ENCODE measurements around the gene ECE2. TPM values are rescaled to one million over a fixed set of nuclear protein-coding genes. Genes with fewer than 3 reads are reported as not detected.

ECE2 gene
- total RNA-seq, 1 experiment from 2014 or later, result not detected

DNA sequence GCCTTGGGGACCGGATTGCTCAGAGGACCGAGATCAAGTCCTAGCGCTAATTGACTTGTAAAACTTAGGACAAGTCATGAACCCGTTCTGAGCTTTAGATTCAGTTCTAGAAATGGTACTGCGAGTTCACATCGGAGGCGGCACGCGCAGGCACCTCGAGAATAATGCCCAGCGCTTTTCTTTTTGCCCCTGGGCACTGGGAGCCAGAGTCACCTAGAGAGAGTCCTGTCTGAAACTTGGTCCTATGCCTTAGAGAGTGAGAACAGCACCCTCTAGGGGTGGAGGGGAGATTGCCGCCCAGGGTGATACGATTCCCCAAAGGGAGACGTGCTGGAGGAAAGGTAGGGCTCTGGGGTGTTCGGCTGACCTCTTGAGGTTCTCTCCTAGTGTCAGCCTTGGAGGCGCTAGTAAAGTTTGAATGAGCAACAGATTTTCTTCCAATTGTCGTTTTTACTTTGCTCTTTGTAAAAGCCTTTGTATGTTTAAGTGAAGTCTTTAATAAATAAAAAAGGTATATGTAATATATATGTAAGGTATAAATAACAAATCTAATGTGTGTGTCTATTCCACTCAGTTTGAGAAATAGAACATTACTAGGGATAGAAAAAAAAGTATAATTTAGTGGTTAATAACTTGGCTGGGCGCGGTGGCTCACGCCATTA is 25.5 kb upstream of the ECE2 start:
- BruUV-seq (replicated peaks), result no TSS peak
- H3K9ac ChIP-seq (ENCODE audit: low read length), result peak overlapping the region; percentile 98

DNA sequence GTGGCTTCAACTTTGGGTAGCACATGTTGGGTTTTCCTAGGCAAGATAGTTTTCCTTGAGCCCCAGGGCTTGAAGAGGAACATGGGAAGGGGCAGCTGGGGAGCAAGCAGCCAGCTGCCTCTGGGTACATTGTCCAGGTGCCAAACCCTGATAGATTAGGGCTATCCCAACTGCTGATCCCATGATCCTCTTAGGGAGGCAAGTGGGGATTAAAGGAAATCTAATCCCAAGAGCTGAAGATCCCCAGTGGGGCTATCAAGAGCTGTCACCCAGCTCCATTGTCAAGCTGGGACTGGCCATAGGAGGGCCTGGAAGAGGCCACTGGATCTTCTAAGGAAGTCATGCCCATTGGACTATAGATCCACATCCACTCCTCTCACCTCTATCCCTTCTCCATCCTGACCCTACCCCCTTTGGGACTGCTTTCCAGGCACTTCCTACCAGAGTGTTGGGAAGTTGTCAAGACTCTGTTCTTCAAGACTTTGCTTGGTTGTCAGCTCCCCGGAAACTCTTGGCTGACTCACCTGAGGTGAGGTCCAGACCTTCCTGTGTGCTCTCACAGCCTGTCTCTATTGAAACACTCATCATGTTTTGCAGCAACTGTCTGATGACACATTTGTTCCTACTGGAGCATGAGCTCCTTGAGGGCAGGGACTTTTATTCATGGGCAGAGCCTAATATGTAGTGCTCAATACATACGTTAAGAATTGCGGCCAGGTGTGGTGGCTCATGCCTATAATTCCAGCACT is 20.4 kb upstream of the ECE2 start:
- Histone ChIP-seq H3K4me3 (ENCODE audit: low read length) (no peak overlapping the region), H4K20me1 (ENCODE audit: low read length) (peaks cover 12% of the 10 kb centered on the region; the same call in 1 of the 2 replicates), H3K27ac (ENCODE audit: low read length) (no peak overlapping the region), H3F3A (ENCODE audit: low read length, unreplicated experiment) (no peaks in the 10 kb centered on the region), H3K79me2 (ENCODE audit: low read length) (peaks cover 30% of the 10 kb centered on the region), H3K9me2 (replicated peaks; ENCODE audit: low read length) (no peaks in the 10 kb centered on the region), H3K9me3 (ENCODE audit: low read length) (no peaks in the 10 kb centered on the region), H3K27me3 (ENCODE audit: low read length) (no peaks in the 10 kb centered on the region), H3K4me2 (ENCODE audit: low read length) (no peak overlapping the region), H3K4me1 (ENCODE audit: insufficient read depth, low read length) (peaks cover 11% of the 10 kb centered on the region), H3K9ac (ENCODE audit: low read length) (no peak overlapping the region), H3K36me3 (ENCODE audit: low read depth, low read length) (no peaks in the 10 kb centered on the region), H2AFZ (ENCODE audit: low read length) (no peak overlapping the region)
- TF ChIP-seq EZH2phosphoT487 (IDR thresholded peaks at IDR 0.05; ENCODE audit: borderline replicate concordance, low read length) (no peak), EZH2 (IDR thresholded peaks at IDR 0.05; ENCODE audit: low read length, unreplicated experiment) (no peak)
- TF ChIP-seq, protein P1, sequence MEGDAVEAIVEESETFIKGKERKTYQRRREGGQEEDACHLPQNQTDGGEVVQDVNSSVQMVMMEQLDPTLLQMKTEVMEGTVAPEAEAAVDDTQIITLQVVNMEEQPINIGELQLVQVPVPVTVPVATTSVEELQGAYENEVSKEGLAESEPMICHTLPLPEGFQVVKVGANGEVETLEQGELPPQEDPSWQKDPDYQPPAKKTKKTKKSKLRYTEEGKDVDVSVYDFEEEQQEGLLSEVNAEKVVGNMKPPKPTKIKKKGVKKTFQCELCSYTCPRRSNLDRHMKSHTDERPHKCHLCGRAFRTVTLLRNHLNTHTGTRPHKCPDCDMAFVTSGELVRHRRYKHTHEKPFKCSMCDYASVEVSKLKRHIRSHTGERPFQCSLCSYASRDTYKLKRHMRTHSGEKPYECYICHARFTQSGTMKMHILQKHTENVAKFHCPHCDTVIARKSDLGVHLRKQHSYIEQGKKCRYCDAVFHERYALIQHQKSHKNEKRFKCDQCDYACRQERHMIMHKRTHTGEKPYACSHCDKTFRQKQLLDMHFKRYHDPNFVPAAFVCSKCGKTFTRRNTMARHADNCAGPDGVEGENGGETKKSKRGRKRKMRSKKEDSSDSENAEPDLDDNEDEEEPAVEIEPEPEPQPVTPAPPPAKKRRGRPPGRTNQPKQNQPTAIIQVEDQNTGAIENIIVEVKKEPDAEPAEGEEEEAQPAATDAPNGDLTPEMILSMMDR (conservative IDR thresholded peaks at IDR 0.05; ENCODE audit: low read depth, low read length), result no peak
- intact Hi-C loops (cut with micrococcal nuclease), result no loop called here
- no TSS peak for BruUV-seq (replicated peaks)
- ChIA-PET POLR2A (ENCODE audit: unreplicated experiment) (no interaction called here), CTCF (no interaction called here)
- DNase-seq (peak; percentile 76), ATAC-seq (peak; percentile 33)

More for the DNA sequence above, 25.5 kb upstream of the ECE2 start:
- H3F3A ChIP-seq (ENCODE audit: low read length, unreplicated experiment), result no peaks in the 10 kb centered on the region
- TF ChIP-seq EZH2 (IDR thresholded peaks at IDR 0.05; ENCODE audit: low read length, unreplicated experiment), result no peak
- TF ChIP-seq EZH2phosphoT487 (IDR thresholded peaks at IDR 0.05; ENCODE audit: borderline replicate concordance, low read length), result no peak
- TF ChIP-seq, protein P1 (conservative IDR thresholded peaks at IDR 0.05; ENCODE audit: low read depth, low read length), result peak; percentile 96
- H3K27ac ChIP-seq (ENCODE audit: low read length), result peak overlapping the region; percentile 63
- CTCF ChIA-PET, result interaction anchor here (0.8 kb wide), 2 partner anchors 55 to 116 kb away, joined by 3 to 6 read pairs; no protein-coding TSS in a partner anchor
- intact Hi-C loops (cut with micrococcal nuclease), result loop anchor here (1.0 kb wide), 1 partner anchor 105 kb away; no protein-coding TSS in a partner anchor
- H3K79me2 ChIP-seq (ENCODE audit: low read length), result peaks cover 56% of the 10 kb centered on the region
- POLR2A ChIA-PET (ENCODE audit: unreplicated experiment), result no interaction called here
- no peaks in the 10 kb centered on the region for H3K36me3 ChIP-seq (ENCODE audit: low read depth, low read length)
- peak overlapping the region; percentile 96 for H3K4me3 ChIP-seq (ENCODE audit: low read length)
- H3K4me2 ChIP-seq (ENCODE audit: low read length), result peak overlapping the region; percentile 99
- peaks cover 2% of the 10 kb centered on the region; the same call in 1 of the 2 replicates for H3K4me1 ChIP-seq (ENCODE audit: insufficient read depth, low read length)
- no peaks in the 10 kb centered on the region for H3K27me3 ChIP-seq (ENCODE audit: low read length)
- DNase-seq, result peak; percentile 98
- H2AFZ ChIP-seq (ENCODE audit: low read length), result peak overlapping the region; percentile 83
- peak; percentile 68 for ATAC-seq
- no peaks in the 10 kb centered on the region for H4K20me1 ChIP-seq (ENCODE audit: low read length)
- no peaks in the 10 kb centered on the region for H3K9me2 ChIP-seq (replicated peaks; ENCODE audit: low read length)
- H3K9me3 ChIP-seq (ENCODE audit: low read length), result no peaks in the 10 kb centered on the region
